ENCODE data around the gene GPLD1.
"Not testable (repeated sequence)": the region's sequence is repeated elsewhere in the genome, so short reads cannot be mapped to it uniquely, and the experiment has no call there.

The GPLD1 gene

GRCh38 chr6:24405262-24405661 lies 84.1 kb downstream of the GPLD1 start:
- no peak for DNase-seq (ENCODE audit: extremely low spot score)
- POLR2A ChIA-PET = no interaction called here
- no peak for TF ChIP-seq CTCF (IDR thresholded peaks at IDR 0.05; ENCODE audit: control extremely low read depth, extremely low read depth, low read depth, missing control alignments)
- CTCF ChIA-PET = interaction anchor here (1.1 to 1.7 kb wide), 2 partner anchors 8 to 25 kb away, joined by 3 to 4 read pairs; no protein-coding TSS in a partner anchor

- DNase-seq (ENCODE audit: extremely low spot score) = no peak
- ChIA-PET CTCF (interaction anchor here (1.0 to 1.8 kb wide), 3 partner anchors 15 to 120 kb away, joined by 3 to 5 read pairs (median 4); no protein-coding TSS in a partner anchor), POLR2A (no interaction called here)
- TF ChIP-seq CTCF (IDR thresholded peaks at IDR 0.05; ENCODE audit: control extremely low read depth, extremely low read depth, low read depth, missing control alignments) = no peak
These were observed 85.9 kb downstream of the GPLD1 start for GRCh38 chr6:24403501-24403824.

- peak; percentile 91 for DNase-seq (ENCODE audit: extremely low spot score)
- ChIA-PET POLR2A (no interaction called here), CTCF (interaction anchor here (1.0 to 1.8 kb wide), 4 partner anchors 10 to 120 kb away, joined by 3 to 5 read pairs (median 4); no protein-coding TSS in a partner anchor)
- no peak for TF ChIP-seq CTCF (IDR thresholded peaks at IDR 0.05; ENCODE audit: control extremely low read depth, extremely low read depth, low read depth, missing control alignments)
These were observed 86.5 kb downstream of the GPLD1 start, which contains the start of gene MRS2 for GRCh38 chr6:24402697-24403500. Gene MRS2 (plus strand): TSS chr6:24402936. CDS start chr6:24403047, 111 bp downstream.

- POLR2A ChIA-PET = no interaction called here
- no peak for TF ChIP-seq CTCF (IDR thresholded peaks at IDR 0.05; ENCODE audit: control extremely low read depth, extremely low read depth, low read depth, missing control alignments)
- CTCF ChIA-PET = interaction anchor here (1.6 kb wide), 1 partner anchor 9 kb away, joined by 5 read pairs; no protein-coding TSS in a partner anchor
- DNase-seq (ENCODE audit: extremely low spot score) = no peak
These were observed 87.9 kb downstream of the GPLD1 start for GRCh38 chr6:24401458-24401857.

GRCh38 chr6:24400045-24401039 lies 89.0 kb downstream of the GPLD1 start:
- POLR2A ChIA-PET; DNase-seq (ENCODE audit: extremely low spot score): not testable (repeated sequence)
- CTCF ChIA-PET = interaction anchor here (1.0 kb wide), 1 partner anchor 172 kb away, joined by 3 read pairs; no protein-coding TSS in a partner anchor

- no peak for TF ChIP-seq CTCF (IDR thresholded peaks at IDR 0.05; ENCODE audit: control extremely low read depth, extremely low read depth, low read depth, missing control alignments)
- POLR2A ChIA-PET = no interaction called here
- CTCF ChIA-PET = no interaction called here
- no peak for DNase-seq (ENCODE audit: extremely low spot score)
These were observed 91.7 kb downstream of the GPLD1 start for GRCh38 chr6:24397631-24398030.

Data from GM10248 (cell line).